ENCODE measurements around the gene TBCA.
"Not testable (repeated sequence)": the region's sequence is repeated elsewhere in the genome, so short reads cannot be mapped to it uniquely, and the experiment has no call there.

TBCA gene

GRCh38 chr5:77699569-77699968 lies 76.6 kb downstream of the TBCA start:
- not testable (repeated sequence) for DNase-seq

- no peak for DNase-seq
Observed at GRCh38 chr5:77698920-77699319, 77.2 kb downstream of the TBCA start.

GRCh38 chr5:77697692-77698091 lies 78.4 kb downstream of the TBCA start:
- DNase-seq = no peak

- DNase-seq = no peak
Observed at GRCh38 chr5:77696120-77696519, 80.0 kb downstream of the TBCA start.

GRCh38 chr5:77693913-77694312 lies 82.2 kb downstream of the TBCA start:
- DNase-seq = no peak

GRCh38 chr5:77683171-77683732 lies 92.9 kb downstream of the TBCA start:
- no peak for DNase-seq

- no peak for DNase-seq
Observed at GRCh38 chr5:77670526-77670925, 105.6 kb downstream of the TBCA start.

GRCh38 chr5:77669677-77670076 lies 106.5 kb downstream of the TBCA start:
- no peak for DNase-seq

GRCh38 chr5:77663090-77663863 lies 112.9 kb downstream of the TBCA start:
- no peak for DNase-seq

- no peak for DNase-seq
Observed at GRCh38 chr5:77662635-77663034, 113.5 kb downstream of the TBCA start.

- no peak for DNase-seq
Observed at GRCh38 chr5:77658662-77659061, 117.5 kb downstream of the TBCA start.

- no peak for DNase-seq
Observed at GRCh38 chr5:77651343-77651742, 124.8 kb downstream of the TBCA start.

- DNase-seq = no peak
Observed at GRCh38 chr5:77650686-77651085, 125.5 kb downstream of the TBCA start.

GRCh38 chr5:77649776-77650175 lies 126.4 kb downstream of the TBCA start:
- no peak for DNase-seq

- no peak for DNase-seq
Observed at GRCh38 chr5:77645995-77646639, 130.0 kb downstream of the TBCA start.

- DNase-seq = no peak
Observed at GRCh38 chr5:77645158-77645994, 130.8 kb downstream of the TBCA start.

GRCh38 chr5:77644371-77645157 lies 131.6 kb downstream of the TBCA start:
- DNase-seq = no peak

- DNase-seq = no peak
Observed at GRCh38 chr5:77643654-77644370, 132.3 kb downstream of the TBCA start.

- DNase-seq = no peak
Observed at GRCh38 chr5:77642738-77643653, 133.1 kb downstream of the TBCA start.

GRCh38 chr5:77641963-77642737 lies 134.0 kb downstream of the TBCA start:
- no peak for DNase-seq

Data from kidney glomerular epithelial cell (primary cell).